ENCODE data around the gene CRAMP1. TPM values are rescaled to one million over a fixed set of nuclear protein-coding genes. Genes with fewer than 3 reads are reported as not detected.

The CRAMP1 gene
- total and polyA plus RNA-seq, 2 of the 8 experiments (the other 6 are each of a cell fraction or from before 2014, with no cell fraction given), result 19.2 to 23.2 TPM

GRCh38 chr16:1656808-1657617, 44.9 kb downstream of the CRAMP1 start:
- no peak overlapping the region for H2BK12ac ChIP-seq (ENCODE audit: low read depth, low read length)
- DNase-seq (ENCODE audit: low read depth in 1 of 2, low spot score in 2 of 2) (no peak), FAIRE-seq (no peak)
- no peak for TF ChIP-seq E2F6 (IDR thresholded peaks at IDR 0.05)
- TF ChIP-seq POU5F1 (IDR thresholded peaks at IDR 0.05; ENCODE audit: low read depth, low read length), result no peak
- H3K4ac ChIP-seq (replicated peaks; ENCODE audit: insufficient read length, low read depth, low read length), result no peak overlapping the region
- no peak overlapping the region for H4K5ac ChIP-seq (ENCODE audit: insufficient read length, low read depth, low read length)
- CTCF ChIA-PET (ENCODE audit: partially characterized antibody), result no interaction called here
- H2BK120ac ChIP-seq (replicated peaks; ENCODE audit: low read depth, low read length), result no peak overlapping the region
- H2AK5ac ChIP-seq (ENCODE audit: low read depth, low read length), result no peak overlapping the region
- no peaks in the 10 kb centered on the region for H3K79me2 ChIP-seq (ENCODE audit: control insufficient read depth in 1 of 2, insufficient read depth in 2 of 2, low read length in 2 of 2)
- no peak overlapping the region for H3K23ac ChIP-seq (ENCODE audit: insufficient read length)
- H2BK20ac ChIP-seq (ENCODE audit: low read length), result no peak overlapping the region
- H4K20me1 ChIP-seq (replicated peaks in 1 of 2; ENCODE audit: control insufficient read depth in 1 of 2, insufficient read depth in 2 of 2, low read length in 2 of 2), result peaks cover 5 to 21% of the 10 kb centered on the region in 2 experiments
- H2BK15ac ChIP-seq (ENCODE audit: low read length), result no peak overlapping the region
- H3K14ac ChIP-seq (ENCODE audit: insufficient read length), result no peak overlapping the region
- no peak overlapping the region for H3K4me3 ChIP-seq (ENCODE audit: extremely low read depth in 1 of 4, insufficient read depth in 2 of 4, low read depth in 3 of 4, low read length in 4 of 4)
- POLR2A ChIA-PET (ENCODE audit: partially characterized antibody), result interaction anchor here (0.9 to 2.3 kb wide), 3 partner anchors 11 to 21 kb away, joined by 3 to 5 read pairs (median 4); partner anchors contain the start of gene JPT2
- H3K18ac ChIP-seq (ENCODE audit: extremely low read depth, low read length), result no peak overlapping the region
- no peak overlapping the region for H4K8ac ChIP-seq (ENCODE audit: extremely low read depth, insufficient read depth, low read length)
- H3K4me1 ChIP-seq (replicated peaks in 1 of 4; ENCODE audit: control insufficient read depth in 3 of 4, insufficient read depth in 4 of 4, low read length in 3 of 4), result no peaks in the 10 kb centered on the region
- no peak overlapping the region for H2AFZ ChIP-seq (ENCODE audit: low read length)
- no peaks in the 10 kb centered on the region for H3K9me3 ChIP-seq (ENCODE audit: insufficient read depth in 2 of 2, low read depth in 1 of 2, low read length in 1 of 2)
- H3K23me2 ChIP-seq (ENCODE audit: low read depth, low read length), result no peaks in the 10 kb centered on the region
- 90% methylated on average over 17 of the region's 24 CpGs; no CpG with 5 or more reads in 1 of the 2 experiments for WGBS, 2 experiments (ENCODE audit: extremely low coverage in 1 of 2, insufficient coverage in 1 of 2, insufficient read length in 1 of 2, insufficient replicate concordance in 2 of 2, low coverage in 1 of 2, low lambda C conversion rate in 2 of 2, missing lambda C conversion rate in 1 of 2)
- H3K56ac ChIP-seq (replicated peaks; ENCODE audit: insufficient read length, low read depth, low read length), result no peak overlapping the region
- H3K79me1 ChIP-seq (ENCODE audit: low read depth, low read length), result no peaks in the 10 kb centered on the region
- no peak overlapping the region for H2BK5ac ChIP-seq (ENCODE audit: low read depth, low read length)
- no peak overlapping the region for H3K9ac ChIP-seq (replicated peaks in 1 of 4; ENCODE audit: extremely low read depth in 1 of 4, low read depth in 3 of 4, low read length in 3 of 4)
- no peaks in the 10 kb centered on the region for H3K27me3 ChIP-seq (replicated peaks in 1 of 4; ENCODE audit: control insufficient read depth in 3 of 4, extremely low read depth in 1 of 4, insufficient read depth in 3 of 4, low read length in 3 of 4)
- H4K91ac ChIP-seq (replicated peaks; ENCODE audit: insufficient read length, low read length), result no peak overlapping the region
- H3K4me2 ChIP-seq (ENCODE audit: insufficient read depth in 1 of 2, low read depth in 2 of 2, low read length in 2 of 2), result no peak overlapping the region
- H3K36me3 ChIP-seq (ENCODE audit: control insufficient read depth in 2 of 4, insufficient read depth in 4 of 4, low read length in 3 of 4), result peaks cover 17 to 40% (median 30%) of the 10 kb centered on the region in 4 experiments; a peak in 7 of 8 replicates
- no peak overlapping the region for H3K27ac ChIP-seq (ENCODE audit: low read depth, low read length)
